Lung microvascular endothelial cell (primary cell): ENCODE data around the gene CAVIN2. TPM values are rescaled to one million over a fixed set of nuclear protein-coding genes. Genes with fewer than 3 reads are reported as not detected.
A peak's percentile ranks its signal among the peaks of the same experiment; 100 is the strongest.

Experiments used
- DNase-seq, 2 donors: peaks; one replicate each; pipeline versions ENCODE4 v3.0.0 to v3.0.0-alpha.2; 2010; ENCODE audit warnings: low read depth in 2 of 2
- total RNA-seq: library from RNA; depleted of rRNA; stranded (reverse); fragments of >200 nt; gene quantifications from 2 replicates; pipeline ENCODE4 v1.2.1, GENCODE V29; 2014

CAVIN2 gene
- total RNA-seq, 1 donor from 2014 or later: 394 TPM

- no peak for DNase-seq
Observed at GRCh38 chr2:191866195-191866594, 19.3 kb upstream of the CAVIN2 start.

GRCh38 chr2:191864628-191865374 lies 17.9 kb upstream of the CAVIN2 start:
- DNase-seq: peak; percentile 58 to 87

- no peak for DNase-seq
Observed at GRCh38 chr2:191863988-191864387, 17.1 kb upstream of the CAVIN2 start.

GRCh38 chr2:191862156-191862775 lies 15.4 kb upstream of the CAVIN2 start:
- DNase-seq: no peak

GRCh38 chr2:191860760-191861466 lies 14.0 kb upstream of the CAVIN2 start:
- no peak for DNase-seq

- DNase-seq: no peak
Observed at GRCh38 chr2:191859681-191860080, 12.8 kb upstream of the CAVIN2 start.

- DNase-seq: peak in 1 of 2 donors; percentile 45
Observed at GRCh38 chr2:191857886-191858285, 11.0 kb upstream of the CAVIN2 start.

GRCh38 chr2:191857259-191857805 lies 10.4 kb upstream of the CAVIN2 start:
- DNase-seq: peak; percentile 97

GRCh38 chr2:191856111-191856876 lies 9.4 kb upstream of the CAVIN2 start:
- DNase-seq: peak; percentile 87 to 89

GRCh38 chr2:191855382-191855781 lies 8.5 kb upstream of the CAVIN2 start:
- no peak for DNase-seq

- DNase-seq: peak; percentile 61 to 80
Observed at GRCh38 chr2:191854382-191855372, 7.8 kb upstream of the CAVIN2 start.

GRCh38 chr2:191853843-191854242 lies 7.0 kb upstream of the CAVIN2 start:
- DNase-seq: no peak

- no peak for DNase-seq
Observed at GRCh38 chr2:191851158-191851557, 4.3 kb upstream of the CAVIN2 start.

- DNase-seq: no peak
Observed at GRCh38 chr2:191848771-191849767, 2.2 kb upstream of the CAVIN2 start.

GRCh38 chr2:191847764-191848163 lies 876 bp upstream of the CAVIN2 start:
- DNase-seq: no peak

- no peak for DNase-seq
Observed at GRCh38 chr2:191845876-191846514, 893 bp downstream of the CAVIN2 start.

GRCh38 chr2:191845248-191845715 lies 1.6 kb downstream of the CAVIN2 start:
- DNase-seq: peak in 1 of 2 donors; percentile 55

GRCh38 chr2:191844706-191845105 lies 2.2 kb downstream of the CAVIN2 start:
- no peak for DNase-seq
